CD4-positive, alpha-beta T cell treated with Interferon alpha-2 for 1 hour (primary cell): ENCODE measurements around the gene SRSF9.
"Not testable (repeated sequence)": the region's sequence is repeated elsewhere in the genome, so short reads cannot be mapped to it uniquely, and the experiment has no call there.

ENCODE experiments used
- DNase-seq, 2 donors: peaks; one replicate each; pipeline ENCODE4 v3.0.0-alpha.2; 2020 to 2022

SRSF9 gene

GRCh38 chr12:120469450-120470149 lies at the start of gene SRSF9:
TSS of gene SRSF9 (minus strand) at chr12:120469748. CDS start at chr12:120469609, 139 bp downstream.
- peak; percentile 97 to 98 for DNase-seq

- not testable (repeated sequence) for DNase-seq
Observed at GRCh38 chr12:120519324-120519723, 49.8 kb upstream of the SRSF9 start.

DNA sequence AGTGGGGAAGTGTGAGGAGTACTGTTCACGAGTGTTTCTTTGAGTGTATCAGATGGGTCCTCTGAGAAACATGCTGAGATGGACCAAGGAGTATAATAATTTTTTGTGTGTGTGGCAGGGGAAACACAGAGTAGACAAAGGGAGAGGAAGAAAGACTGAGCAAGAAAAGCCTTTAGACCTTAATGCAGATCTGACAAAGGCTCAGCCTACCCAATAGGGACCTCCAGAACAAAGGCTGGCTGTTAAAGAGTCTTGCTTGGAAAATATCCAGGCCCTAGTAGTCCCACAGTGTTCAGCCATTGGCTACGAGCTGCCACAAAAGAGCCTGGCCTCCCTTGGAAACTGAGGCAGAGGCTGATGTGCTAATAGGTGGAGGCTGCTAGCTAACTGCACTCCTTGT lies 45.9 kb upstream of the SRSF9 start:
- DNase-seq: no peak

- DNase-seq: no peak
Observed at GRCh38 chr12:120514002-120514401, 44.5 kb upstream of the SRSF9 start.

GRCh38 chr12:120508537-120508936 lies 39.0 kb upstream of the SRSF9 start:
- no peak for DNase-seq

- no peak for DNase-seq
Observed at GRCh38 chr12:120504587-120504986, 35.0 kb upstream of the SRSF9 start.

- peak in 1 of 2 donors; percentile 13 for DNase-seq
Observed at GRCh38 chr12:120500581-120500980, 31.0 kb upstream of the SRSF9 start.

- no peak for DNase-seq
Observed at GRCh38 chr12:120498870-120499515, 29.4 kb upstream of the SRSF9 start.

GRCh38 chr12:120497524-120498150 lies 28.1 kb upstream of the SRSF9 start:
- DNase-seq: no peak

DNA sequence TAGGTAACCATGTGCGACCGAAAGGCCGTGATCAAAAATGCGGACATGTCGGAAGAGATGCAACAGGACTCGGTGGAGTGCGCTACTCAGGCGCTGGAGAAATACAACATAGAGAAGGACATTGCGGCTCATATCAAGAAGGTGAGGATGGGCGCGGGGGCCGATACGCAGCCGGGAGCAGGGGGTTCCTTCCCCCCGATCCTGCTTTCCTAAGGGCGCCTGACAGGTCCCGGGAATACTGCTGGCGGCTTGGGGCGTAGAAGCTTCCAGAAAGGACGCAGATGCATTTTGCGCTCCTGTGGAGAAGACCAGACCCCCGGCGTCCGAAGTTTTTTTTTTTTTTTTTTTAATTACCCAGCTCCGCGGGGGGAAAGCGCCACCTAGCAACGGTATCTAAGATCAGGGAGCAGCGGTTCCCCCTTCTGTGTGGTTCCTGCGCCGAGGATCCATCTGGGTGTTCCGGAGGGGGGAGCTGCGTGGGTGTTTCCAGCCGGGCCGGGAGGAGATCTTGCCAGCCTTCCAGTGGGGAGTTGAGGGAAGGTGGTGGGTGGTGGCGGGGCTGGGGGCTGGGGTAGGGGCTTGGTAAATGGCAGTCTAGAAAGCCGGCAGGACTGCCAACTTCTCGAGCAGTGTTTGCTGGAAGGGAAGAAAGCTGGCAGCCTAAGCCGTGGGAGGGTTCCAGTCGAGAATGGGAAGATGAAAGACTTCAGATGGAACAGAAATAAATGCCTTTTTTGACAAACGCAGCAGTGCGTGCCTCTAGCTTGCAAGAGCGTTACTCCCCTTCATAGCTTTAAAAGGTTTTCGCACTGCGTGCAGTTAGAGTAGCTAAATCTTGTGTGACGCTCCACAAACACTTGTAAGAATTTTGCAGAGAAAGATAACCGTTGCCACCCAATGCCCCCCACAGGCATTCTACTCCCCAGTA lies 27.1 kb upstream of the SRSF9 start:
- peak; percentile 47 to 65 for DNase-seq

DNA sequence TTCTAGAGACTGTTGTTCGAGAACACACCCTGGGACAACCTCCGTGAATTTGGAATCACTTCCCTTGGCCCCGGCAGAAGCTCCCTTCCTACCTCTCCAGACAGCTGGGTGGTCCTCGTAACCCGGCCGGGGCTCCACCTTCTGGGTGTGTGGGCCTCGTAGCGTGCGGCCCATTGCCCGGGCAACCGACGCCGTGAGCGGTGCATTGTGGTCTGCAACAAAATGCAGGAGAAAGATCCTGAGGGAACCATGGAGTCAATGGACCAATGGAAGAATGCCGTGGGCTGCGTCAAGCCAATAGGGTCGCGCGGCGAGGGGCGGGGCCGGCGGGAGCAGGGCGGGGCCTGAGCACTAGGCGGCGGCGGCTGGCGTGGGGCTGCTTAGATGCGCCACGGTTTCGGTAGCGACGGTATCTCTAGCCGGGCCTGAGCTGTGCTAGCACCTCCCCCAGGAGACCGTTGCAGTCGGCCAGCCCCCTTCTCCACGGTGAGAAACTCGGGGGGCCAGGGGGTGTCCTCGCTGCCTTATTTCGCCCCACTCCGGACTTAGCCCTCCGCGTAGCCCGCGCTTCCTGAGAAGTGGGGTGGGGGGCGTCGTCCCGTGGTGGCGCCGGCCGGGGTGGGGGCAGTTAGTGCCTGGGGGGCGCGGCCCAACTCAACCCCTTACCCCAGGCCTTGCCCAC lies 26.3 kb upstream of the SRSF9 start, which contains the start of gene DYNLL1:
DYNLL1 (plus strand) TSS at position 383 of the 682 bp plus-strand sequence. CDS start 309 bp downstream, outside the sequence.
- DNase-seq: peak; percentile 95 to 98

GRCh38 chr12:120495186-120495730 lies 25.7 kb upstream of the SRSF9 start:
- DNase-seq: no peak

DNA sequence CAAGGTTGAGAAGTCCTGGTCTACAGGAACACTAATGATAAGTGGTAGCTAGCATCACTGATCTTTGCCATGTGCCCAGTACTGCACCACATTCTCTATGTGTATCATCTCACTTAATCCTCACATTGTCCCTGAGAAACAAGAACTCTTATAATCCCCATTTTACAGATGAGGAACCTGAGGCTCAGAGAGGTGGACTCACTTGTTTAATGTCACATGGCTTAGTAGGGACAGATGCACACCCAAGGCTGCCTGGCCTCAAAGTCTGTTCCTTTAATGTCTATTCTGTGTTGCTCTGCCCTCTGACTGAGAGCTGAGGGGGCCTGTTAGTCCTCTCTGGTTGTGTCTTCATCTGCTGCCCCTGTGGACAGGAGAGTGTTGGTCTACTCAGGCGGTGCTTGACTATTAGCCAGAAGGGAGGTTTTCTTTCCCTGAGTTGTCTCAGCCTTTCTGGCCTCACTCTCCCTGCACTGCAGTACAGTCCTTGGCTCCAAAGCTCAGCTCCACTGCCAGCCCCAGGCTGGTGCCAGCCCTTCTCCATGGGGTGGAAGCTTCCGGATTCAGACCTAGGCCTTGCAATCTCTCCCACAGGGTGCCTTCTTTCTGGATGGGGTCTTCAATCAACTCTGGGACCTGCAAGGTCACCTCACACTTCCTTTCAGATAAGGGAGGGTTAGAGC lies 21.4 kb upstream of the SRSF9 start:
- DNase-seq: no peak

- DNase-seq: no peak
Observed at GRCh38 chr12:120490325-120490724, 20.8 kb upstream of the SRSF9 start.

DNA sequence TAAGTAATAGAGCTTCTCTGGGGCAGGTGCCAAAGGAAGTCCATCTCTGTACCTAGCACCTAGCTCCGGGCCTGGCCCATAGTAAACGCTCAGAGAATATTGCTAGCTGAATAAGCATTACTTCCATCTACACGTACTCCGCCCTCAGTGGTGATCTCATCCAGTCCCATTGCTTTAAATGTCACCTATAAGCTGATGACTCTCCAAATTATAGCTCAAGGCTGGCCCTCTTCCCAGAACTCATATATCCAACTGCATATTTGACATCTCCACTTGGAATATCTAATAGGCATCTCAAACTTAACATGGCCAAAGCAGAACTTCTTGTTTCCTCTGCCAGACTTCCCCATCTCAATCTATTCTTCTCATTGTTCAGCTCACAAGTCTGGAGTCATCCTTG lies 19.5 kb upstream of the SRSF9 start:
- no peak for DNase-seq

DNA sequence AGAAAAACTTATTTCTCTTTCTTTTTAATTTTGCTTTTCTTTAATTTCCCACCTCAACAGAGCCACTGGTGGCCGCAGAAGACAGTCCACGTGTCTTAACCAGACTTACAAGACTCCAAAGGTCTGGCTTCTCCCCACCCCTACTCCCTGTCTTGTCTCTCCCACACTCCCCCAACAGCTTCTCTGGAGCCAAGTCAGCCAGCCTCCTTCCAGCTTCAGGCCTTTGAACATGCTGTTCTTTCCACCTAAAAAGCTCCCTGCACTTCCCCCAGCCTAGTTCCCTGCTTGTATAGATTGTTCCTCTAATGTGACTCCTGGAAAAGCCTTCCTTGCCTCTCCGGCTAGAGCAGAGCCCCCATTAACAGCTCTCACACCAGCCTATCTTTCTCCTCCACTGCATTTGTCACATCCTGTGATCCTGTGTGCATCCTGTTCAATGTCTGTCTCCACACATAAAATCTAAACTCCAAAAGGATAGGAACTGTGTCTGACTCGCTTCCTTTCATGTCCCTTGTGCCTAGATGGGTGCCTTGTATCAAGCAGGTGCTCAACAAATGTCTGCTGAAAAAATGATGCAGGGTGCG lies 18.6 kb upstream of the SRSF9 start:
- no peak for DNase-seq

- not testable (repeated sequence) for DNase-seq
Observed at GRCh38 chr12:120487552-120487951, 18.0 kb upstream of the SRSF9 start.

DNA sequence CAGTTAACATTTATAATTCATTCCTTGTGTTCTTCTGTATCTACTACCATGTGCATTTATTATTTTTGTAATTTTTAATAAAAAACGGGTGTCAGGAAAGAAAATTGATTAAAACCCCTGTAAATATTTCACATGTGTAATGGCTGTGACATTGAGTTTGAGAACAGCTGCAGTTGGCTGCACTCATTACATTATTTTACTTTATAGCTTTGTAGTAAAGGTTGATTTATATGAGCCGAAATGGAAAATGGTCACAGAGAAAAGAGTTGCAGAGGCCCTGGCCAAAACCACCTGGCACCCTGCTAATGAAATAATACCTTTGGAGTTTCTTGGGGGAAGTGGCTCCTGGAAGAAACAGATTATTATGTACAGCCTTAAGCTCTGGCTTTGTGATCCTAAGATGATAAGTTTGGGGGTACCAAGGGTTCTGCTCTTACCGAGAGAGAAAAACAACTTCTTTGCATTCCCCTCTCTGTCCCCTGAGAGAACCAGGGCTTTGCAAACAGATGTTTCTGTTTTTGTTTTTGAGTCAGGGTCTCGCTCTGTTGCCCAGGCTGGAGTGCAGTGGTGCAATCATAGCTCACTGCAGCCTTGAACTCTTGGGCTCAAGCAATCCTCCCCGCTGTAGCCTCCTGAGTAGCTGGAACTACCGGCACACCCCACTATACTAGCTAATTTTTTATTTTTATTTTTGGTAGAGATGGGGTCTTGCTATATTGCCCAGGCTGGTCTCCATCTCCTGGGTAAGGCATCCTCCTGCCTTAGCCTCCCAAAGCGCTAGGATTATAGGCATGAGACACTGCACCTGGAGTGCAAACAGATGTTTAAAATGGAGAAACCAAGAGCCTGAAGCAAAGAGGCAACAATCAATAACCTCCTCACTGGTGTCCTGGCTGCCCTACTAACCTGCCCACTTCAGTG lies 16.7 kb upstream of the SRSF9 start:
- no peak for DNase-seq

GRCh38 chr12:120483621-120484020 lies 14.1 kb upstream of the SRSF9 start:
- DNase-seq: no peak
